ENCODE data around the gene TTBK1.
A peak's percentile ranks its signal among the peaks of the same experiment; 100 is the strongest.

TTBK1 gene

DNA sequence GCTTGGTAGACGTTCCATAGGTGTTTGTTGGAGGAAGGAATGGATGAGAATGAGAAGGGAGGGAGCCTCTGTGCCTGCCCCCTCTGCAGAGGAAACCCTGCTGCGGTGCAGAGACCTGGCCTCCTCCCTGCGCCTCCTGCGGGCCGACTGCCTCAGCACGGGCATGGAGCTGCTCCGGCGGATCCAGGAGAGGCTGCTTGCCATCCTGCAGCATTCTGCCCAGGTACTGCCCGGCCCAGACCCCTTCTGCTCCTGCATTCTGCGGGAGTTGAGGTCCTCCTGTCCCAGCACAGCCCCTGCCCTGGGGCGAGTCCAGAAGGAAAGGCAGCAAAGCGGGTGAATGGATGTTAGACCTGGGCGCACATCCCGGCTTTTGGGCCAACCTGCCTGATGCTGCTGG, 20.1 kb upstream of the TTBK1 start:
- no peak for DNase-seq (ENCODE audit: low read depth in 2 of 2)

- DNase-seq (ENCODE audit: low read depth in 2 of 2): no peak
Measured at GRCh38 chr6:43226192-43226851, 17.0 kb upstream of the TTBK1 start.

DNA sequence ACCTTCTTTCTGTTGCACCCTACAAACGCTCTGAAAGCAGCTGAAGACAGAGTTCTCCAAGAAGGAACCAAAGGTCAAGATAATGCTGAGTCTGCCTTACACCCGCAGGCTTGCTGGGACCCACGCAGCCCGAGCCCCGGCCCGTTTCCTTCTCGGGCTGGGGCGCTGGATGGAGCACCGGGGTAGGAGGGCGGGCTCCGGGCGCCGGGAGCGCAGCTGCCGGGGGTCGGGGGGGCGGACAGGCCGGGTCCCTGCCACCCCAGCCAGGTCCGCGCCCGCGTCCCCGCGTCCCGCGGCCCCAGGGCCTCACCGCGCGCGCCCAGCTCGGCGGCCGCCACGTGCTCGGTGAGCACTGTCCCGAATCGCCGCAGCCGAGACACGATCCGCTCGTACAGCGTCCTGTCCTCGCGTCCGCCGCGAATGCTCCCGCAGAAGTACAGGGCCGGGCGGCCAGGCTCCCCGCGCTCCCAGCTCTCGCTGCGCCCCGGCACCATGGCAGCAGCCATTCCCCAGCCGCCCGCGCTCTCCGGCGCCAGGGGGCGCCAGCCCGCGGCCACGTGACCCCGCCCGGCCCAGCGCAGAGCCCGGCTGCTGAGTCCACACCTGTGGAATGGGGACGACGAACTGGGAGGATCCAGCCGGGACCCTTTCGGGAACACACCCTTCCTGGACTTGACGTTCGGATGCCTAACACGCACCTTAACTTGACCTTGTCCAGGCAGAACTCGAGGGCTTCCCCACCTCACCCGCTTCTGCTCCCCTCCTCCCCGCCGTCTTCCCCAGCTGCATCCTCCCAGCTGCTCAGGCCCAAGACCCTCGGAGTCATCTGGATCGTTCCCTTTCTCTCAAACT, 14.1 kb upstream of the TTBK1 start, which contains the start of gene DNPH1:
Gene DNPH1 (minus strand): TSS at position 531 of the 852 bp plus-strand sequence. CDS start 25 bp downstream, at position 506.
- DNase-seq (ENCODE audit: low read depth in 2 of 2): peak; percentile 47 to 74

DNA sequence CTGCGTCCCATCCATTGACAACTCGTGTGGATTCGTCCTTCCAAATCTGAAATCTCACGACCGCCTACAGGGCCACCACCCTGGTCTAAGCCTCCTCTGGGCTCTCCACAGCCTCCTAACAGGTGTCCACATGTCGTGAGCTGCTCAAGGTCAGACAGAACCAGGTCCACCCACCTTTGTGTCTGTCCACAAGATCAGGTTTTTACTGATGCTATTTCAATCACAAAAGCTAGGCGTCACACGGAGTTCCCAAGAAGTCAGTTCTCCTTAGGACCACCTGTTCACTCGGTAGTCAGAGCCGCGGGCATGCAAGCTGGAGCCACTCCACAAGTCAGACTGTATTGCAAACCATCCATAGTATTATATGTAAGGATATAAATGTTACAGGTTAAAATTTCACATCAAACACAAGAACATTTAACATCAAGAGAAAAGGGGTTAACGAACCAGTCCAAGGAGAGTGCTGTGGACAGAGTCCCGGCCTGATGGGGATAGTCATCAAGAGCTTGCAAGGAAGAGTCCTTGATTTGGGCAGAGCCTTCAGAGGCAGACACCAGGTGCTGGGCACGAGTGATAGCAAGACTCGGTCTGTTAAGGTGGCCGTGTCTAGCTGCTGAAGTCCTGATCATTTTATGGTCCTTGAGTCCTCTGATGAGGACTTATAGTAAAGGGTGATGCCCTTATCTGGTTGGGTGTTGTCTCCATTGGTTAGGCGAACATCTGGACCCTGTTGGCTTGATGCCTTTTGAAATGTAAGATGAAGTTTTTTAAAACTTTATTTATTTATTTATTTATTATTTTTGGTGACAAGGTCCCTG, 13.3 kb upstream of the TTBK1 start:
- DNase-seq (ENCODE audit: low read depth in 2 of 2): no peak

- no peak for DNase-seq (ENCODE audit: low read depth in 2 of 2)
Measured at GRCh38 chr6:43231053-43231452, 12.2 kb upstream of the TTBK1 start.

DNA sequence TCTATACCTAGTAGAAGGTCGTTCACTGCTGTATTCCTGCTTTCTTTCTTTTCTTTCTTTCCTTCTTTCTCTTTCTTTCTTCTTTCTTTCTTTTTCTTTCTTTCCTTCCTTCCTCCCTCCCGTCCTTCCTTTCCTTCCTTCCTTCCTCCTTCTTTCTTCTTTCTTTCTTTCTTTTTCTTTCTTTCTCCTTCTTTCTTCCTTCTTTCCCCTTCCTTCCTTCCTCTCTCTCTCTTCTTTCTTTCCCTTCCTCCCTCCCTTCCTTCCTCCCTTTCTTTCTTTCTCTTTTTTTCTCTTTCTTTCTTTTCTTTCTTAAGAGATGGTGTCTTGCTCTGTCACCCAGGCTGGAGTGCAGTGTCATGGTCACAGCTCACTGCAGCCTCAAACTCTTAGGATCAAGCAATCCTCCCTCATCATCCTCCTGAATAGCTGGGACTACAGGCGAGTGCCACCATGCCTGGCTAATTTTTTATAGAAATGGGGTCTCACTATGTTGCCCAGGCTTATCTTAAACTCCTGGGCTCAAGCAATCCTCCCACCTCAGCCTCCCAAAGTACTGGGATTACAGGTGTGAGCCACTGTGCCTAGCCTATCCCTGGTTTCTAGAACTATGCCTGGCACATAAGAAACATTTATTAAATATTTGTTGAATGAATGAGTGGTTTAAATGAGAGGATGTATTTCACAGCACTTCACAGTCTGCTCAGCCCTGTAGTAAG, 11.4 kb upstream of the TTBK1 start:
- no peak for DNase-seq (ENCODE audit: low read depth in 2 of 2)

- DNase-seq (ENCODE audit: low read depth in 2 of 2): no peak
Measured at GRCh38 chr6:43235841-43236240, 7.4 kb upstream of the TTBK1 start.

- DNase-seq (ENCODE audit: low read depth in 2 of 2): no peak
Measured at GRCh38 chr6:43239054-43239453, 4.2 kb upstream of the TTBK1 start.

- DNase-seq (ENCODE audit: low read depth in 2 of 2): no peak
Measured at GRCh38 chr6:43240950-43241349, 2.3 kb upstream of the TTBK1 start.

DNA sequence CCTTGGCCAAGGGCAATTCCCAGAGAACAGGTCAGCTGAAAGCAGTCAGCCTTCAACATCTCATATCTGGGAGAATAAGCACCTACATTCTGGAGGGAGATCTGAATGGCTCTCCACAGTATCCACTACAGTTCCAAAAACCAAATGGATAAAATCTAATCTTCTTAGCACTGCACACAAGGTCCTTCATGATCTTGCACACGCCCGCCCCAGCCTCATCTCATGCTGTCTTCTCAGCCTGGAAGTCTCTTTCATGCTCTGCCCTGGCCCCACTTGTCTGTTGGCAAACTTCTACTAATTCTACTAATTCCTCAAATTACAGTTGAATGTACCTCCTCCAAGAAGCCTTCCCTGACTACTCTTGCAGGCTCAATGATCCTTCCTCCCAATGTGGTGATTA, 1.8 kb upstream of the TTBK1 start:
- DNase-seq (ENCODE audit: low read depth in 2 of 2): no peak

- no peak for DNase-seq (ENCODE audit: low read depth in 2 of 2)
Measured at GRCh38 chr6:43243664-43244321, 512 bp downstream of the TTBK1 start.

GRCh38 chr6:43246301-43247113, 3.2 kb downstream of the TTBK1 start:
- no peak for DNase-seq (ENCODE audit: low read depth in 2 of 2)

DNA sequence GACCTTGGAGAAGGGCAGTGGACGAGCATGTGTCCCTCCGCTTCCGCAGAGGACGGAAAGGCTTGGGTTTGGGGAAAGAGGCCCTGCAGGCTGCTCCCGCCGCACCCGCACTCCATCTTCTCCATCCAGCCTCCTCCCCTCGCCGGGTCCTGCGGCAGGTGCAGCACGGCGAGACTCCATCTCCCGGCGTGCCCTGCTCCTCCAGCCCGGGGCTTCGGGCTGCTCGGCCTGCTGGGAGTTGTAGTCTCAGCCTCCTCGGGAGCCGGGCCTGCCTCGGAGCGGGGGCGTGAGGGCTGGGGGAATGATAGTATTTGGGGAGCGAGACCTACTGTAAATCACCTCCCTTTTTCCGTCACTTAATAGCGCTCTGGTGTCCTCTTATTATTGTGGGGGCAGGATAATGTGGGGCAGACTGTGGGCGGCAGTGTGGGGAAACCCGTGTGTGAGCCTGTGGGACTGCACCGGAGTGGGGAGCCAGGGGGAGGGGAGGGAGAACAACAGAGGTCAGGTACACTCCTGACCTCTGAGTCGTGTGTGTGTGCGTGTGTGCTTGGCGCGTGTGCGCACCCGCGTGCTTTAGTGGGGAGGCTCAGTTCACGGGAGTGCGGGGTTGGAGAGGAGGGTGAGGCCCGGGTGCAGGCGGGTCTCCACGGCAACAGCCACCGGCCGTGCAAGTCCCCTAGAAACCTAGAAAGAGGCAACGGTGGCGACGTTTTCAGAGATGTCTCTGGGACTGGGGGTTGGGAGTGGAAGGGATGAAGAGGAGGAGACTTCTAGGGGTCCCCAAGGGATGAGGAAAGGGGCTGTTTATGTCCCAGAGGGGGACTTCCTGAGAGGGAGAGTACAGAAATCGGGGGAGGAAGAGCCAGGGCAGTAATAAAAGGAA, 4.1 kb downstream of the TTBK1 start:
- peak; percentile 76 to 84 for DNase-seq (ENCODE audit: low read depth in 2 of 2)

GRCh38 chr6:43248101-43248500, 4.8 kb downstream of the TTBK1 start:
- no peak for DNase-seq (ENCODE audit: low read depth in 2 of 2)

- no peak for DNase-seq (ENCODE audit: low read depth in 2 of 2)
Measured at GRCh38 chr6:43248791-43249190, 5.5 kb downstream of the TTBK1 start.

DNA sequence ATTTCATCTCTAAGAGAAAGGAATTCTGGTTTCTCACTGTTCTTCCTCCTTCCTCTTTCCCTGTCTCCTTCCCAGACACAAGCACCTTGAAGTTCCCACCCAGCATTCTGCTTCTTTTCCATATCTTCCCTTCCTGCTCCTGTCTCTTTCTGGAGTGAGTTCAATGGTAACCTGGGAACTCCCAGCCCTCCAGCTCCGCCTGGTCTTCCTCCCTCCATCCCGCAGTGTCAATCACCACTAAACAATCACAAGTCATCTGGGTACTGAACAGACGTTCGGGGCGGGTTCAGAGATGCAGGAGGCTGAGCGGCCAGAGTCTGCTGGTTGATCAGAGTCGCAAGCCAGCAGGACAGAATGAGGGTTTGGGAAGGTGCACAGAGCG, 7.7 kb downstream of the TTBK1 start:
- no peak for DNase-seq (ENCODE audit: low read depth in 2 of 2)

GRCh38 chr6:43253401-43253800, 10.1 kb downstream of the TTBK1 start:
- DNase-seq (ENCODE audit: low read depth in 2 of 2): no peak

GRCh38 chr6:43254138-43254817, 11.0 kb downstream of the TTBK1 start:
- DNase-seq (ENCODE audit: low read depth in 2 of 2): peak in 1 of 2 donors; percentile 23

- DNase-seq (ENCODE audit: low read depth in 2 of 2): no peak
Measured at GRCh38 chr6:43254846-43255245, 11.6 kb downstream of the TTBK1 start.

Measured in stimulated activated CD4-positive, alpha-beta T cell treated with anti-CD3 and anti-CD28 coated beads, Interleukin-15, amount 100 ng/mL, for 48 hours (primary cell).